Panc1 (cell line): ENCODE results near the gene FAM53B.

Experiments
- POLR2AphosphoS5 ChIP-seq: IDR thresholded peaks from 2 replicates; pipeline ENCODE4 v1.6.1; 2012; ENCODE audit warnings: mild to moderate bottlenecking, low read depth, low read length, moderate library complexity
- TF ChIP-seq, protein P1 (sequence below): fragments of 450-650 bp; IDR thresholded peaks from 2 replicates; pipeline ENCODE4 v1.5.1; 2017; ENCODE audit warnings: mild to moderate bottlenecking
- TF ChIP-seq, protein P2 (sequence below), 2 experiments: IDR thresholded peaks; 2 replicates each; pipeline ENCODE4 v1.6.1; 2011 to 2012; ENCODE audit warnings: low read depth in 2 of 2, control low read depth in 1 of 2, low read length in 1 of 2, mild to moderate bottlenecking in 1 of 2, moderate library complexity in 1 of 2; ENCODE audit not compliant: insufficient read depth in 1 of 2

DNA sequence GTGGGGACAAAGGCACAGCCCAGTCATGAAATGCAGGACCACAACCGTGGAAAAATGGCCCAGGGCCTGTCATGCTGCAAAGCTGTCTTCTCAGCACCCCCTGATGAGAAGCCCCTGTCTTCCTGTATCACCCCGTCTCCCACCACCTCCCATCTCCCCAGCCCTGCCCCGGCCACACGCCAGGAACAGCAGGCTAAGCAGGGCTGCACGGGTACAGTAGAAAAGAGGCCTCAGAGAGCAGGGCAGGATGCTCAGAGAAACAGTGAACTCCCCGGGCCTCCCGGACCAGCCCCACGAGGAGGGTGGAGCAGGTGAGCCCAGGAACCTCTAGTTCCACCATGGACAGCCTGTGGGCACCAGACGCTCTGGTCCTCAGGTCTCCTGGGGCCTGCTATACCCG, 77.7 kb downstream of the FAM53B start:
- TF ChIP-seq, protein P1, sequence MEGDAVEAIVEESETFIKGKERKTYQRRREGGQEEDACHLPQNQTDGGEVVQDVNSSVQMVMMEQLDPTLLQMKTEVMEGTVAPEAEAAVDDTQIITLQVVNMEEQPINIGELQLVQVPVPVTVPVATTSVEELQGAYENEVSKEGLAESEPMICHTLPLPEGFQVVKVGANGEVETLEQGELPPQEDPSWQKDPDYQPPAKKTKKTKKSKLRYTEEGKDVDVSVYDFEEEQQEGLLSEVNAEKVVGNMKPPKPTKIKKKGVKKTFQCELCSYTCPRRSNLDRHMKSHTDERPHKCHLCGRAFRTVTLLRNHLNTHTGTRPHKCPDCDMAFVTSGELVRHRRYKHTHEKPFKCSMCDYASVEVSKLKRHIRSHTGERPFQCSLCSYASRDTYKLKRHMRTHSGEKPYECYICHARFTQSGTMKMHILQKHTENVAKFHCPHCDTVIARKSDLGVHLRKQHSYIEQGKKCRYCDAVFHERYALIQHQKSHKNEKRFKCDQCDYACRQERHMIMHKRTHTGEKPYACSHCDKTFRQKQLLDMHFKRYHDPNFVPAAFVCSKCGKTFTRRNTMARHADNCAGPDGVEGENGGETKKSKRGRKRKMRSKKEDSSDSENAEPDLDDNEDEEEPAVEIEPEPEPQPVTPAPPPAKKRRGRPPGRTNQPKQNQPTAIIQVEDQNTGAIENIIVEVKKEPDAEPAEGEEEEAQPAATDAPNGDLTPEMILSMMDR = no peak
- TF ChIP-seq, protein P2, sequence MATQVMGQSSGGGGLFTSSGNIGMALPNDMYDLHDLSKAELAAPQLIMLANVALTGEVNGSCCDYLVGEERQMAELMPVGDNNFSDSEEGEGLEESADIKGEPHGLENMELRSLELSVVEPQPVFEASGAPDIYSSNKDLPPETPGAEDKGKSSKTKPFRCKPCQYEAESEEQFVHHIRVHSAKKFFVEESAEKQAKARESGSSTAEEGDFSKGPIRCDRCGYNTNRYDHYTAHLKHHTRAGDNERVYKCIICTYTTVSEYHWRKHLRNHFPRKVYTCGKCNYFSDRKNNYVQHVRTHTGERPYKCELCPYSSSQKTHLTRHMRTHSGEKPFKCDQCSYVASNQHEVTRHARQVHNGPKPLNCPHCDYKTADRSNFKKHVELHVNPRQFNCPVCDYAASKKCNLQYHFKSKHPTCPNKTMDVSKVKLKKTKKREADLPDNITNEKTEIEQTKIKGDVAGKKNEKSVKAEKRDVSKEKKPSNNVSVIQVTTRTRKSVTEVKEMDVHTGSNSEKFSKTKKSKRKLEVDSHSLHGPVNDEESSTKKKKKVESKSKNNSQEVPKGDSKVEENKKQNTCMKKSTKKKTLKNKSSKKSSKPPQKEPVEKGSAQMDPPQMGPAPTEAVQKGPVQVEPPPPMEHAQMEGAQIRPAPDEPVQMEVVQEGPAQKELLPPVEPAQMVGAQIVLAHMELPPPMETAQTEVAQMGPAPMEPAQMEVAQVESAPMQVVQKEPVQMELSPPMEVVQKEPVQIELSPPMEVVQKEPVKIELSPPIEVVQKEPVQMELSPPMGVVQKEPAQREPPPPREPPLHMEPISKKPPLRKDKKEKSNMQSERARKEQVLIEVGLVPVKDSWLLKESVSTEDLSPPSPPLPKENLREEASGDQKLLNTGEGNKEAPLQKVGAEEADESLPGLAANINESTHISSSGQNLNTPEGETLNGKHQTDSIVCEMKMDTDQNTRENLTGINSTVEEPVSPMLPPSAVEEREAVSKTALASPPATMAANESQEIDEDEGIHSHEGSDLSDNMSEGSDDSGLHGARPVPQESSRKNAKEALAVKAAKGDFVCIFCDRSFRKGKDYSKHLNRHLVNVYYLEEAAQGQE (IDR thresholded peaks at IDR 0.05; ENCODE audit: insufficient read depth in 1 of 2, low read depth in 2 of 2, low read length in 1 of 2) = no peak
- TF ChIP-seq POLR2AphosphoS5 = no peak
